Esophagus squamous epithelium (tissue), 4 donors: ENCODE data around the gene PTPRD.

Source experiments
- CTCF ChIP-seq, 6 experiments: fragments of 450-650 bp in 4 of 6; fragments of 200-600 bp in 2 of 6; sonication (generic) in 2 of 6; IDR thresholded peaks; one replicate each; pipeline ENCODE4 v1.5.1; 2016 to 2019; ENCODE audit warnings: antibody characterized with exemption in 6 of 6, mild to moderate bottlenecking in 4 of 6, moderate library complexity in 4 of 6
- POLR2A ChIP-seq, 4 donors: fragments of 450-650 bp; IDR thresholded peaks; one replicate each; pipeline ENCODE4 v1.6.1; 2017; ENCODE audit warnings: antibody characterized with exemption in 4 of 4, mild to moderate bottlenecking in 4 of 4, moderate library complexity in 3 of 4

- TF ChIP-seq CTCF (IDR thresholded peaks at IDR 0.05) (peak in 2 of 6 experiments; percentile 5 to 27), POLR2A (IDR thresholded peaks at IDR 0.05) (no peak)
These were observed 1757.8 kb downstream of the PTPRD start for GRCh38 chr9:8855046-8855445.
